Smooth muscle cell (in vitro differentiated cells): Measurements from ENCODE around the gene SLC22A3. TPM values are rescaled to one million over a fixed set of nuclear protein-coding genes. Genes with fewer than 3 reads are reported as not detected.

Experiments
- DNase-seq: peaks from one replicate; lab custom pipeline; 2025; ENCODE audit not compliant: unreplicated experiment; lab: John Stamatoyannopoulos, UW
- H2AFZ ChIP-seq: fragments of 200-600 bp; sonication (generic); 2 replicates; pipeline ENCODE4 v1.6.0; 2016; ENCODE audit warnings: antibody characterized with exemption, low read depth, mild to moderate bottlenecking
- H3F3A ChIP-seq: fragments of 200-600 bp; sonication (generic); 2 replicates; pipeline ENCODE4 v1.6.0; 2017; ENCODE audit warnings: antibody characterized with exemption, low read depth
- H3K27ac ChIP-seq: fragments of 200-600 bp; sonication (generic); 2 replicates; pipeline ENCODE4 v1.5.1; 2016; ENCODE audit warnings: low read depth, mild to moderate bottlenecking
- H3K27me3 ChIP-seq: fragments of 200-600 bp; sonication (generic); 2 replicates; pipeline ENCODE4 v1.6.1; 2016; ENCODE audit warnings: low read depth, mild to moderate bottlenecking
- H3K36me3 ChIP-seq: fragments of 200-600 bp; sonication (generic); 2 replicates; pipeline ENCODE4 v1.5.1; 2016; ENCODE audit warnings: low read depth
- H3K4me1 ChIP-seq: fragments of 200-600 bp; sonication (generic); 2 replicates; pipeline ENCODE4 v1.5.1; 2016; ENCODE audit warnings: low read depth
- H3K4me2 ChIP-seq: fragments of 200-600 bp; sonication (generic); 2 replicates; pipeline ENCODE4 v1.6.0; 2016; ENCODE audit warnings: mild to moderate bottlenecking
- H3K4me3 ChIP-seq: fragments of 200-600 bp; sonication (generic); 2 replicates; pipeline ENCODE4 v1.5.1; 2016; ENCODE audit warnings: mild to moderate bottlenecking
- H3K79me2 ChIP-seq: fragments of 200-600 bp; sonication (generic); 2 replicates; pipeline ENCODE4 v1.6.0; 2016; ENCODE audit warnings: low read depth, mild to moderate bottlenecking
- H3K9ac ChIP-seq: fragments of 200-600 bp; sonication (generic); 2 replicates; pipeline ENCODE4 v1.6.0; 2016; ENCODE audit warnings: low read depth
- H3K9me3 ChIP-seq: fragments of 200-600 bp; sonication (generic); replicated peaks from 2 replicates; pipeline ENCODE4 v1.5.1; 2016; ENCODE audit warnings: low read depth
- H4K20me1 ChIP-seq: fragments of 200-600 bp; sonication (generic); 2 replicates; pipeline ENCODE4 v1.6.0; 2016; ENCODE audit warnings: low read depth
- WGBS: methylation state at CpG from one replicate; pipeline ENCODE4 v1.1.7; 2016; ENCODE audit warnings: low lambda C conversion rate; 5-methylcytosine and 5-hydroxymethylcytosine counted together
- polyA plus RNA-seq: library from polyadenylated mRNA; unstranded; fragments of >200 nt; fragmentation: Nextera tagmentation; extraction: Ambion mirVana; gene quantifications from 2 replicates; pipeline ENCODE4 v1.2.1, GENCODE V29; 2016
- total RNA-seq: library from RNA; depleted of rRNA; stranded (reverse); fragments of >200 nt; gene quantifications from 2 replicates; pipeline ENCODE4 v1.2.3, GENCODE V29; 2014
- TF ChIP-seq, protein P1 (sequence below): fragments of 200-600 bp; sonication (generic); IDR thresholded peaks from 2 replicates; pipeline ENCODE4 v1.5.1; 2017; ENCODE audit warnings: borderline replicate concordance, mild to moderate bottlenecking, antibody characterized with exemption; ENCODE audit not compliant: insufficient read depth, poor library complexity, severe bottlenecking

The SLC22A3 gene
- total and polyA plus RNA-seq, 2 experiments from 2014 or later = 59.5 to 69.5 TPM

DNA sequence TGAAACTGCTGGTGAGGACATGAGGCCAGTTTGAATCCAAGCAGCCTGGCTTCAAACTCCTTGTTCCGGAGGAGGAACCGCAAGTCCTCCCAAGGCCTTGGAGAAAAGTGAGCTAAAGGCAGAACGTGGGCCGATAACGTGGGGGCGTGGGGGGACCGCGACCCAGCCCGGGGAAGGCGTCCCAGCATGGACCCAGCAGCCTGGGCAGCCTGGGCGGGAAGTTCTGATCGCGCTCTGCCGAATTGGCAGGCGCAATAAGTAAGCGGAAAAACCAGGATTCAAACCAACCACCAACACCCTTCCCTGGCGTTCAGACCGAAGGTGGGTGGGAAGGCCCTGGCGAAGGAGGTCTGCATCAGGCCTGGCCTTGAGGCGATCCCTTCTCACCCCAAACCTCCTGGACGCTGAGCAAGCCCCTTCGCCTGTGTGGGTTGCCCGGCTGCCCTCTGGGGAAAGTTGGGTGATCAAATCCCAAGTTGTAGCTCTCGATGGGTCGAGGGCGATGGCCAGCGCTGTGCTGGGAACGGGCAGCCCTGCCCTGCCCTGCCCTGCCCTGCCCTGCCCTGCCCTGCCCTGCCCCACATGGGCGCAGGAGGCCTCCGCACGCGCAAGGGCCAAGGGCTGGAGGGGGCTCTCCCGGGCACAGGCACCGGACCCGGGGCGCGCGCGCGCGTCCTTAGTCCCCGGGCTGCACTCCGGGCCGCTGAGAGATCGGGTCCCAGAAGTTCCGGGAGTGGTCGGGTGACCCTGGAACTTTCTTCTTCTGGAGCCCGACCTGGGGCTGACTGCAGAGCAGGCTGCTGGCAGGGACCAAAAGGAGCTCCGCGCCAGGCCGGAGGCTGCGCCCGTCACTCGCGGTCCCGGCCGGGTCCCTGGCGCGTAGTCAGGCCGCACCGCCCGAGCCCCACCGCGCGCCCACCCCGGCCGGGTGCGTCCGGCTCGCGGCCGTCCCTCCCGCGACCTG lies 637 bp upstream of the SLC22A3 start:
- H3F3A ChIP-seq = no peaks in the 10 kb centered on the region
- no peaks in the 10 kb centered on the region for H3K9me3 ChIP-seq
- H3K4me1 ChIP-seq = no peaks in the 10 kb centered on the region
- WGBS = 59% methylated on average over 46 of the region's 74 CpGs
- H3K79me2 ChIP-seq = peaks cover 43% of the 10 kb centered on the region
- H4K20me1 ChIP-seq = peaks cover 5% of the 10 kb centered on the region
- peak overlapping the region; percentile 85 for H3K4me3 ChIP-seq
- H3K4me2 ChIP-seq = peak overlapping the region; percentile 97
- H2AFZ ChIP-seq = peak overlapping the region; percentile 75
- H3K36me3 ChIP-seq = no peaks in the 10 kb centered on the region
- no peak for DNase-seq
- peak overlapping the region; percentile 45 for H3K9ac ChIP-seq
- peaks cover 9% of the 10 kb centered on the region for H3K27me3 ChIP-seq
- TF ChIP-seq, protein P1, sequence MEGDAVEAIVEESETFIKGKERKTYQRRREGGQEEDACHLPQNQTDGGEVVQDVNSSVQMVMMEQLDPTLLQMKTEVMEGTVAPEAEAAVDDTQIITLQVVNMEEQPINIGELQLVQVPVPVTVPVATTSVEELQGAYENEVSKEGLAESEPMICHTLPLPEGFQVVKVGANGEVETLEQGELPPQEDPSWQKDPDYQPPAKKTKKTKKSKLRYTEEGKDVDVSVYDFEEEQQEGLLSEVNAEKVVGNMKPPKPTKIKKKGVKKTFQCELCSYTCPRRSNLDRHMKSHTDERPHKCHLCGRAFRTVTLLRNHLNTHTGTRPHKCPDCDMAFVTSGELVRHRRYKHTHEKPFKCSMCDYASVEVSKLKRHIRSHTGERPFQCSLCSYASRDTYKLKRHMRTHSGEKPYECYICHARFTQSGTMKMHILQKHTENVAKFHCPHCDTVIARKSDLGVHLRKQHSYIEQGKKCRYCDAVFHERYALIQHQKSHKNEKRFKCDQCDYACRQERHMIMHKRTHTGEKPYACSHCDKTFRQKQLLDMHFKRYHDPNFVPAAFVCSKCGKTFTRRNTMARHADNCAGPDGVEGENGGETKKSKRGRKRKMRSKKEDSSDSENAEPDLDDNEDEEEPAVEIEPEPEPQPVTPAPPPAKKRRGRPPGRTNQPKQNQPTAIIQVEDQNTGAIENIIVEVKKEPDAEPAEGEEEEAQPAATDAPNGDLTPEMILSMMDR = no peak
- H3K27ac ChIP-seq = no peak overlapping the region

DNA sequence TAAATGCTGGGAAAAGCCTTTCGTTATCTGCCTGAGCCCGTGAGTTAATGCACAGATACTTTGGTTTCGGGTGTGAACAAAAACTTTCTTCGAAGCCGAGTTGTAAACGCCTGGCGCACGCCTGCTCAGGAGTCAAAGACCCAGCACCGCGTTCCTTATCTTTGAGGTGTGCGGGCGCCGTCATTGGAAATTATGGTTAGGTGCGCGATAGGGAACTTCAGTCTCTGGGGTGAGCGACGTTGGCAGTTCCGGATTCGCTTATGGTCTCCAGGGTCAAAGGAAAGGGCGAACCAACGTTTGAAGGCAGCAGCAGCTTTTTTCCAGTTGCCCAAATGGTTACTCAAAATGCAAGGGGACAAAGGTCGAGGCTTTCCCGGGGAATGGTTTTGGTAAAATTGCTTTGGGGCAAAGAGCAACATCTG lies 853 bp downstream of the SLC22A3 start:
- peaks cover 58% of the 10 kb centered on the region for H3K79me2 ChIP-seq
- no peaks in the 10 kb centered on the region for H3F3A ChIP-seq
- no peaks in the 10 kb centered on the region for H3K36me3 ChIP-seq
- TF ChIP-seq, protein P1 = no peak
- DNase-seq = no peak
- H2AFZ ChIP-seq = peak overlapping the region; percentile 81
- H4K20me1 ChIP-seq = peaks cover 19% of the 10 kb centered on the region
- WGBS = 2% methylated on average over 23 of the region's 23 CpGs
- H3K4me3 ChIP-seq = peak overlapping the region; percentile 85
- no peaks in the 10 kb centered on the region for H3K9me3 ChIP-seq
- peak overlapping the region; percentile 97 for H3K4me2 ChIP-seq
- peaks cover 9% of the 10 kb centered on the region for H3K27me3 ChIP-seq
- peak overlapping the region; percentile 91 for H3K9ac ChIP-seq
- no peaks in the 10 kb centered on the region for H3K4me1 ChIP-seq
- peak overlapping the region; percentile 82 for H3K27ac ChIP-seq

DNA sequence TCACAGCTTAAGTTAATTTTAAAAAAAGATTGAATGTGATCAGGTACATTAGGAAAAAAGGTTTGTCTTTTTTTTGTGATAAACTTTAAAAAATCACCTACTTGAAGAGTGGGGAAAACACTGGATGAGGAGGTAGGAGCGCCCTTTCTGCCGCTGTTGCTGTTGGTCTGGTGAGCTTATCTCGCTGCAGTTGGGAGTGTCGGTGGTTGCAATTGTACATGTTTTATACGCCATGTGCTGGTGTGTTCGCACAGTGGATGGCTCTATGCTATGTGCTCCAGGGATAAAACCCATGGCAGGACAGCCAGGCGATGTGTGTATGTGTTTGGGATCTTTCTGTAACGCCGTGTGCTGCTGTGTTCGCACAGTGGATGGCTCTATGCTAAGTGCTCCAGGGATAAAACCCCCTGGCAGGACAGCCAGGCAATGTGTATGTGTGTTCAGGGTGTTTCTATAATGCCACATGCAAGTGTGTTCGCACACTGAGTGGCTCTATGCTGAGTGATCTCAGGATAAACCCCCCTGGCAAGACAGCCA lies 1.7 kb downstream of the SLC22A3 start:
- DNase-seq = no peak
- H3K79me2 ChIP-seq = peaks cover 67% of the 10 kb centered on the region
- peaks cover 26% of the 10 kb centered on the region for H4K20me1 ChIP-seq
- WGBS = 42% methylated on average over 11 of the region's 11 CpGs
- H3K4me2 ChIP-seq = peak overlapping the region; percentile 97
- H2AFZ ChIP-seq = no peak overlapping the region
- H3K9ac ChIP-seq = peak overlapping the region; percentile 91
- TF ChIP-seq, protein P1 = no peak
- H3F3A ChIP-seq = no peaks in the 10 kb centered on the region
- no peaks in the 10 kb centered on the region for H3K4me1 ChIP-seq
- peak overlapping the region; percentile 82 for H3K27ac ChIP-seq
- H3K4me3 ChIP-seq = peak overlapping the region; percentile 85
- H3K9me3 ChIP-seq = no peaks in the 10 kb centered on the region
- H3K36me3 ChIP-seq = no peaks in the 10 kb centered on the region
- H3K27me3 ChIP-seq = peaks cover 9% of the 10 kb centered on the region
